GM19438 (cell line): ENCODE results near the gene ZNF667.

Source experiments
- ATAC-seq: cut with Tn5 transposase; IDR thresholded peaks from one replicate; pipeline ENCODE4 v1.9.1; 2021; ENCODE audit warnings: low read depth; ENCODE audit not compliant: unreplicated experiment

The ZNF667 gene

DNA sequence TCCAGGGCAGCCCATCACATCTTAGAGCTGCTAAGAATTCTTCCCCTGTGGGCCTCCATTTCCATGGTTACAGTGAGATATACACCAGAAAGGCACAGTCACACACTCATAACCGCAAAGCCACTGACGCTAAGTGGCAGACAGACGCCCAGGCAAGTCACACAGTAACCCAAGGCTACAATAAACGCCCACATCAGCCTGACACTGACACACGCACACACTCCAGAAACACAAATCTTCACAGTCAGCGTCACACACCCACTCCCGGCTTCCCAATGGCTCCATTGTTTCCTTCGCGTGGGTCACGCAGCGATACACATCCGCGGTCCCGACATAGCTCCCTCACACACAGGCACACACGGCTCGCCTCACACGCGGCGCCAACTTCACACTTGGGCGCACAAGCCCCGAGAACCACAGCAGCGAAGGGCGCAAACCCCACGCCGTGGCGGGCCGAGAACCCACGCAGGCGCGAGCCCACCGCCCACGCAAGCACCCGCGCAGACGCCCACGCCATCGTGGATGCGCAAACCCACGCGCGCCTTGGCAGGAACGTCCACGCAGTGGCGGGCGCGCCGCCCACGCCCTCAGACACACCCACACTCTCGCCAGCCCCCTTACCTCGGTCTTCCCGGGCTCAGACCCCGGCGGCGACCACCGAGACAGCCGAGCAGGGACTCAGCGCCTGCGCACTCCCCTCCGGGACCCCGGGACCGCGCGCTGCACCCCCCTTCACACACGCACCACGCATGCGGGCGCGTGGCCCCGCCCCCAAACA lies at the start of gene ZNF667:
Gene ZNF667 (minus strand): TSS at position 695 of the 778 bp plus-strand sequence. CDS start 14,975 bp downstream, outside the sequence.
- ATAC-seq: no peak

DNA sequence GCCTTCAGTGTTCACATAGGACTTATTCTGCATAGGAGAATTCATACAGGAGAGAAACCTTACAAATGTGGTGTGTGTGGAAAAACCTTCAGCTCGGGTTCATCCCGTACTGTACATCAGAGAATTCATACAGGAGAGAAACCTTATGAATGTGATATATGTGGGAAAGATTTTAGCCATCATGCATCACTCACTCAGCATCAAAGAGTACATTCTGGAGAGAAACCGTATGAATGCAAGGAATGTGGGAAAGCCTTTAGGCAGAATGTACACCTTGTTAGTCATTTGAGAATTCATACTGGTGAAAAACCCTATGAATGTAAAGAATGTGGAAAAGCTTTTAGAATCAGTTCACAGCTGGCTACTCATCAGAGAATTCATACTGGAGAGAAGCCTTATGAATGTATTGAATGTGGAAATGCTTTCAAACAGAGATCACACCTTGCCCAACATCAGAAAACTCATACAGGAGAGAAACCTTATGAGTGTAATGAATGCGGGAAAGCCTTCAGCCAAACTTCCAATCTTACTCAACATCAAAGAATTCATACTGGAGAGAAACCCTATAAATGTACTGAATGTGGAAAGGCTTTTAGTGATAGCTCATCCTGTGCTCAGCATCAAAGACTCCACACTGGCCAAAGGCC lies 48.2 kb upstream of the ZNF667 start:
- ATAC-seq: no peak

GRCh38 chr19:56508290-56508778 lies 31.2 kb upstream of the ZNF667 start:
- ATAC-seq: no peak

DNA sequence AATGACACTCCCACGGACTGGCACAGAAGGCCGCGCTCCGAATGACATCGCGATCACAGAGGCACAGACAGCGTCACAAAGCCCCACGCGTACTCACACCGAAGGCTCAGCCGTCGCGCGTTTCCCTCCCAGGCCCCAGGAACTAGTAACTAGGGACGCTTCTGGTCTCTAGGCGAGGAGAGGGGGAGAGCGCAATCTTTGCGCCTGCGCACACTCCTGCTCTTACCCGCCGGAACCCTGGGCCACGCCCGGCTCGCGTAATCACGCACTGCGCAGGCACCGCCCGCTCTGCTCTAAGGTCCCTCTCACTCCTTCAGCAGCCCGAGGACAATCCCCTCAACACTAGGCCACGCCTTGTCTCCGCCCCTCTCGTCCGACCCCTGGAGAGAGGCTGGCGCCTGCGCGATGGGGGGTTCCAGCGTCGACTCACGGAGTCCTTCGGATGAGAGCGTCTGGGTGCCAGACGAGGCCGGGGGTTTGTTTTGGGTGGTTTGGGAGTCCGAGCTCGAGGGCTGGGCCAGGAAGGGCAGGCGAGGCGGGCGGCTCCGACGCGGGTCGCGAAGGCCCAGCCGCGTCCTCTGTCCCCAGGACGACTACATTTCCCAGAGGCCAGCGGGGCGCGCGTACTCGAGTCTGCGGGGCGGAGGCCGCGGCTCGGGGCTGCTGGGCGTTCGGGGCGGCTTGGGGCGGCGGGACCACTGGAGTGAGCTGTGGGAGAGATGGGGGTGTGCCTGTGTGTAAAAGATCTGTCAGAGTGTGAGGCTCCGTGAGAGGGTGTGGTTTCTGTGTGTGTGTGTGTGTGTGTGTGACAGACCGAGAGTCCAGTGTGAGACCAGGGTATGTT lies 30.5 kb upstream of the ZNF667 start, which contains the start of gene ZNF471:
Gene ZNF471 (plus strand): TSS at position 410 of the 844 bp plus-strand sequence. CDS start 3,717 bp downstream, outside the sequence.
- ATAC-seq: no peak

GRCh38 chr19:56504581-56504980 lies 27.4 kb upstream of the ZNF667 start:
- no peak for ATAC-seq

GRCh38 chr19:56491399-56491798 lies 14.3 kb upstream of the ZNF667 start:
- ATAC-seq: no peak

DNA sequence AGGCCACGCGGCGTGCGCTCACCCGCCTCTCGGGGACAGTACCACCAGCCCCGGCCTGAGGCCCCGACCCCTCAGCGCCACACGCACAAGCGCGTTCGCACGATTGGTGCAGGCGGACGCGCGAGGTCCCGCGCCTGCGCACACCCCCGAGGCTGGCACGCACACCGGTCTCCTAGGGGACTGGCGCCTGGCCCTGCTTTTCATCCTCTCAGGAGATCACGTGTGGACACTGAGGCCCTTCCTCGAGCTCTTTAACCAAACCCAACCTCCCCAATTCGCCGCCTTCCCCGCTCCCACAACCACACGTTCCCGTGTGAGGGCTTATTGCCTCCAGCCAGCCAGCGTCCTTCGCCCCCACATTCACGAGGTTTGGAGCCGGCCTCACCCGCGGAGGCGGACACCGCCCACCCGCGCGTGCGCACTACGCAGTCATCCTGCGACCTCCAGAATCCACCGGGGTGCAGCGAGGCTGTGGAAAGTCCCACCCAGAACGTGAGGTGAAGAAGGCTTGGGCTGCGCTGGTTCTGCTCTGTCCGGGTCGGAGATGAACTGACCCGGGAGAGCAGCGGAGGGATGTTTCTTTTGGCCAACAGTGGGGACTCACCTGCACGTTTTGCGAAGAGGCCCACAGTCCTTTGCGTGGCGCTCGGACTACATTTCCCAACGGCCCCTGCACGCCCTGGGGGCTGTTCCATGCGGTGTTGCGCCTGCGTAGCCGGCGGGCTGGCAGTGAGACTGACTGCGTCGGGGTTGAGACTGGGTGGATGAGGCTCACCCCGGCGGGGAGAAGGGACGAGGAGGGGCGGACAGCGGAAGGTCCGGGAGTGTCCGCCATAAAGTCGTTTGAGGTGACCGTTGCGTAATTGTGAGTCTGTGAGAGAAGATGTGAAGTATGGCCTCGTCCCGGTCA lies 539 bp upstream of the ZNF667 start:
- ATAC-seq: no peak

DNA sequence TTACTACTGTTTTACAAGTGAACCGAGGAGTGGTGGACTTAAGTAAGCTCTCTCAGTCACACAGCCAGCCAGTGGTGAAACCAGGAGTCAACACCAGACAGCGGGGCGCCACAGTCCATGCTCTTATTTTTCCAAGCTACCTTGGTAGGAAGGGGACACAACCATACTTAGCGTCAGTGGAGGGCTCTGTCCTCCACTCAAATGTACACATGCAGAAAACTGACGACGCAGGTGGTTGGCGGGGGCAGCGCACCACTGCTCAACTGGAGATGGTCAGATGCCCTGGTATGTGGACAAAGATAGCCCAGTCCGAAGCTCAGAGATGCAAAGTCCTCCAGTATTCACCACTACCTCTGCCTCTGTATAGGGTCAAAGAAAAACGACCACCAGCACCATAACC lies 1.1 kb downstream of the ZNF667 start:
- no peak for ATAC-seq

DNA sequence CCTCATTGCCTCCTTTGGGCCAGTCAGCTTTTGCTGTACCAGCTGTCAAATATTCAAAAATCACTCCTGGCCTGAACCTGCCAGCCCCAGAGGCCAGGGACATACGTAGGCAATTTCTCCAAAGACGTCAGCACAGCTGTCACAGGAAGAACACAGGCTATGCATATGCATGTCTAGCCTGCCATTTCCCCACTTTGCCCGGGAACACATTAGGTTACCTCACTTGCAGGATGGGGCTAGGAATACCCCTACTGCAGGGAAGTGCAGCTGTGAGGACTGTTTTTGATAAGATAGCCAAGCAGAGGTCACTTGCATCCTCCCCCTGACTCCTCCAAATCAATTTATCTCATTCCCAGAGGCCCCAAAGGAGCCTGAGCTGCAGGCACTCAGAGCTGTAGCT lies 2.8 kb downstream of the ZNF667 start:
- no peak for ATAC-seq

DNA sequence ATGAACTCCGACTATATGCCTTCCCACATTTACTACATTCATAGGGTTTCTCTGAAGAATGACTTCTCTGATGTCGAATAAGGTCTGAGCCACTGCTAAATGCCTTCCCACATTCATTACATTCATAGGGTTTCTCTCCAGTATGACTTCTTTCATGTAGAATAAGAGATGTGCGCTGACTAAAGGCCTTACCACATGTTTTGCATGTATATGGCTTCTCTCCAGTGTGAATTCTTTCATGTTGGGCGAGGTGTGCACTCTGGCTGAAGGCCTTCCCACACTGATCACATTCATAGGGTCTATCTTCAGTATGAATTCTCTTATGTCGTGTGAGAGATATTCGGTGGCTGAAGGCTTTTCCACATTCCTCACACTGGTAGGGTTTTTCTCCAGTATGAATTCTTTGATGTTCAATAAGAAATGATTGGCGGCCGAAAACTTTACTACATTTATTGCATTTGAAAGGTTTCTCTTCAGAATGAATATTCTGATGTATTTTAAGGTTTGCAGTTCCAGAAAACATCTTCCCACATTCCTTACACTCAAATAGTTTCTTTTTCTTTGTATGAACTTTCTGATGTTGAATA lies 35.8 kb downstream of the ZNF667 start:
- ATAC-seq: no peak

DNA sequence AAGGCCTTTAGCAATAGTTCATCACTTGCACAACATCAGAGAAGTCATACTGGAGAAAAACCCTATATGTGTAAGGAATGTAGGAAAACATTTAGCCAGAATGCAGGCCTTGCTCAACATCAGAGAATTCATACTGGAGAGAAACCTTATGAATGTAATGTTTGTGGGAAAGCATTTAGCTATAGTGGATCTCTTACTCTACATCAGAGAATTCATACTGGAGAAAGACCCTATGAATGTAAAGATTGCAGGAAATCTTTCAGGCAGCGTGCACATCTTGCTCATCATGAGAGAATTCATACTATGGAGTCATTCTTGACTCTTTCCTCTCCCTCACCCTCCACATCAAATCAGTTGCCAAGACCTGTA lies 53.2 kb downstream of the ZNF667 start:
- no peak for ATAC-seq

- no peak for ATAC-seq
Measured at GRCh38 chr19:56423276-56423984, 53.7 kb downstream of the ZNF667 start.

DNA sequence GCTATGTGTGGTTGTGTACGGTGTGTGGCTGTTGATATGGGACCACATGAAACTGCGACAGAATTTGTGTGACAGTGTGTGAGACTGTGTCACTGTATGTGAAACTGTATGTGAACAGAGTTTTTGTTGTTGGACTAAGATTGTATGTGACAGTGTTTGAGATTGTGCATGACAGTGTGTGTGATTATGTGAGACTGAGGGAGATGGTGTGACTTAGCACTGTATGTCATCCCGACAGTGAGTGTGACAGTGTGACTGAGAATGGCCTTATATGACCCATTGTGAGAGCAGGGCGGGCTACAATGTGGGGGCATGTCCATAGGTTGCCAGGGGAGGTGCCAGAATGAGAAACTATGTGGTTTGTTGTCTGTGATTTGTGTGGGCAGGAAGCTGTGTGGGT lies 72.1 kb downstream of the ZNF667 start:
- ATAC-seq: no peak

- no peak for ATAC-seq
Measured at GRCh38 chr19:56404705-56405056, 72.5 kb downstream of the ZNF667 start.

- ATAC-seq: peak; percentile 82
Measured at GRCh38 chr19:56403764-56404704, 73.1 kb downstream of the ZNF667 start, which contains the start of gene ZNF583. Gene ZNF583 (plus strand): TSS chr19:56404332. CDS start chr19:56407115, 2,783 bp downstream.

GRCh38 chr19:56403261-56403660 lies 73.9 kb downstream of the ZNF667 start:
- no peak for ATAC-seq

GRCh38 chr19:56400485-56400884 lies 76.7 kb downstream of the ZNF667 start:
- ATAC-seq: no peak

- ATAC-seq: no peak
Measured at GRCh38 chr19:56398809-56399208, 78.3 kb downstream of the ZNF667 start.
